Mesenchymal stem cell (in vitro differentiated cells and primary cell): ENCODE data around the gene SYTL3.
A peak's percentile ranks its signal among the peaks of the same experiment; 100 is the strongest.

Experiments used
- DNase-seq: peaks from one replicate; pipeline ENCODE4 v3.0.0-alpha.2; 2013
- H2AFZ ChIP-seq: one replicate; pipeline ENCODE4 v1.6.1; 2013; ENCODE audit warnings: low read depth, mild to moderate bottlenecking, control low read depth, inconsistent platforms, low read length, moderate library complexity
- H2AK5ac ChIP-seq: 2 replicates; pipeline ENCODE4 v1.6.1; 2013; ENCODE audit warnings: low read length, moderate library complexity, mild to moderate bottlenecking, inconsistent platforms; ENCODE audit not compliant: severe bottlenecking
- H2BK120ac ChIP-seq: one replicate; pipeline ENCODE4 v1.6.1; 2013; ENCODE audit warnings: low read depth, mild to moderate bottlenecking, inconsistent platforms, low read length, moderate library complexity
- H2BK12ac ChIP-seq, 2 experiments: one replicate each; pipeline ENCODE4 v1.6.1; 2013; ENCODE audit warnings: inconsistent platforms in 2 of 2, low read length in 2 of 2, mild to moderate bottlenecking in 2 of 2, moderate library complexity in 2 of 2, control low read depth in 1 of 2
- H2BK15ac ChIP-seq: one replicate; pipeline ENCODE4 v1.6.1; 2013; ENCODE audit warnings: mild to moderate bottlenecking, low read depth, inconsistent platforms; ENCODE audit not compliant: poor library complexity, severe bottlenecking
- H2BK5ac ChIP-seq: 2 replicates; pipeline ENCODE4 v1.6.1; 2013; ENCODE audit warnings: low read depth, mild to moderate bottlenecking, low read length, control low read depth, inconsistent platforms; ENCODE audit not compliant: poor library complexity, severe bottlenecking
- H3K14ac ChIP-seq, 2 experiments: one replicate each; pipeline ENCODE4 v1.6.1; 2013; ENCODE audit warnings: inconsistent platforms in 2 of 2, low read length in 2 of 2, control low read depth in 1 of 2, mild to moderate bottlenecking in 1 of 2, moderate library complexity in 1 of 2
- H3K18ac ChIP-seq, 2 experiments: one replicate each; pipeline ENCODE4 v1.6.1; 2013; ENCODE audit warnings: inconsistent platforms in 2 of 2, low read length in 2 of 2, control low read depth in 1 of 2, low read depth in 1 of 2, mild to moderate bottlenecking in 1 of 2
- H3K23ac ChIP-seq, 2 experiments: one replicate each; pipeline ENCODE4 v1.6.1; 2013; ENCODE audit warnings: inconsistent platforms in 2 of 2, low read length in 2 of 2, mild to moderate bottlenecking in 2 of 2, moderate library complexity in 2 of 2, control low read depth in 1 of 2
- H3K27ac ChIP-seq: 2 replicates; pipeline ENCODE4 v1.5.1; 2013; ENCODE audit warnings: mild to moderate bottlenecking, moderate library complexity, low read length, control low read depth, inconsistent platforms; ENCODE audit not compliant: poor library complexity, severe bottlenecking
- H3K27me3 ChIP-seq, 2 experiments: 2 replicates each; pipeline versions ENCODE4 v1.6.1 to v1.7.0; 2013; ENCODE audit warnings: low read length in 2 of 2, mild to moderate bottlenecking in 2 of 2, moderate library complexity in 2 of 2, control low read depth in 1 of 2, inconsistent platforms in 1 of 2; ENCODE audit not compliant: control insufficient read depth in 1 of 2, insufficient read depth in 1 of 2
- H3K36me3 ChIP-seq, 2 experiments: 2 replicates each; pipeline versions ENCODE4 v1.6.1 to v1.7.0; 2013; ENCODE audit warnings: low read length in 2 of 2, control low read depth in 1 of 2, inconsistent platforms in 1 of 2, low read depth in 1 of 2, mild to moderate bottlenecking in 1 of 2; ENCODE audit not compliant: insufficient read depth in 2 of 2, control insufficient read depth in 1 of 2
- H3K4ac ChIP-seq, 2 experiments: one replicate each; pipeline ENCODE4 v1.6.1; 2013; ENCODE audit warnings: inconsistent platforms in 2 of 2, low read length in 2 of 2, mild to moderate bottlenecking in 2 of 2, moderate library complexity in 2 of 2, control low read depth in 1 of 2, low read depth in 1 of 2
- H3K4me1 ChIP-seq: 2 replicates; pipeline ENCODE4 v1.6.1; 2013; ENCODE audit warnings: low read depth, low read length, control low read depth; ENCODE audit not compliant: control insufficient read depth, insufficient read depth
- H3K4me2 ChIP-seq: 2 replicates; pipeline ENCODE4 v1.6.1; 2013; ENCODE audit warnings: low read length, mild to moderate bottlenecking, inconsistent platforms; ENCODE audit not compliant: poor library complexity, severe bottlenecking
- H3K4me3 ChIP-seq, 2 experiments: 2 replicates each; pipeline versions ENCODE4 v1.5.1 to v1.7.0; 2013; ENCODE audit warnings: low read length in 2 of 2, mild to moderate bottlenecking in 2 of 2, control low read depth in 1 of 2, low read depth in 1 of 2; ENCODE audit not compliant: insufficient read depth in 1 of 2
- H3K79me1 ChIP-seq: replicated peaks from 2 replicates; pipeline ENCODE4 v1.6.1; 2013; ENCODE audit warnings: mild to moderate bottlenecking, control low read depth, low read length, inconsistent platforms; ENCODE audit not compliant: poor library complexity, severe bottlenecking
- H3K9ac ChIP-seq: 2 replicates; pipeline ENCODE4 v1.7.0; 2013; ENCODE audit warnings: mild to moderate bottlenecking, low read length, moderate library complexity
- H3K9me3 ChIP-seq: 2 replicates; pipeline ENCODE4 v1.7.0; 2013; ENCODE audit warnings: mild to moderate bottlenecking, low read length; ENCODE audit not compliant: control insufficient read depth
- H4K8ac ChIP-seq: one replicate; pipeline ENCODE4 v1.6.1; 2013; ENCODE audit warnings: inconsistent platforms, mild to moderate bottlenecking, low read length, moderate library complexity
- H4K91ac ChIP-seq: one replicate; pipeline ENCODE4 v1.6.1; 2013; ENCODE audit warnings: mild to moderate bottlenecking, low read length, inconsistent platforms
- WGBS: methylation state at CpG from one replicate; pipeline ENCODE4 v1.1.7; 2013; ENCODE audit warnings: mixed read lengths; 5-methylcytosine and 5-hydroxymethylcytosine counted together

SYTL3 gene

GRCh38 chr6:158686791-158687381 lies 37.0 kb downstream of the SYTL3 start:
- H3K14ac ChIP-seq: no peak overlapping the region
- no peaks in the 10 kb centered on the region for H3K27me3 ChIP-seq
- peak; percentile 13 for DNase-seq
- H3K9ac ChIP-seq: no peak overlapping the region
- H3K23ac ChIP-seq: no peak overlapping the region
- H3K9me3 ChIP-seq: no peaks in the 10 kb centered on the region
- no peak overlapping the region for H2AK5ac ChIP-seq
- WGBS: 86% methylated on average over 5 of the region's 7 CpGs
- no peak overlapping the region for H3K27ac ChIP-seq
- no peak overlapping the region for H3K4ac ChIP-seq
- no peak overlapping the region for H4K91ac ChIP-seq
- H3K4me2 ChIP-seq: no peak overlapping the region
- H3K18ac ChIP-seq: peak overlapping the region in 1 of 2 experiments; percentile 1
- H4K8ac ChIP-seq: peak overlapping the region; percentile 64
- H3K79me1 ChIP-seq: no peaks in the 10 kb centered on the region
- H3K36me3 ChIP-seq: no peaks in the 10 kb centered on the region
- H2BK120ac ChIP-seq: no peak overlapping the region
- peaks cover 2% of the 10 kb centered on the region for H3K4me1 ChIP-seq
- H2BK5ac ChIP-seq: no peak overlapping the region
- H2AFZ ChIP-seq: no peak overlapping the region
- no peak overlapping the region for H2BK15ac ChIP-seq
- H3K4me3 ChIP-seq: no peak overlapping the region
- H2BK12ac ChIP-seq: no peak overlapping the region

GRCh38 chr6:158687506-158687905 lies 37.7 kb downstream of the SYTL3 start:
- Histone ChIP-seq H2AK5ac (no peak overlapping the region), H3K4me3 (no peak overlapping the region), H3K4me2 (no peak overlapping the region), H4K8ac (peak overlapping the region; percentile 23), H3K36me3 (no peaks in the 10 kb centered on the region), H2BK15ac (no peak overlapping the region), H2BK120ac (no peak overlapping the region), H4K91ac (no peak overlapping the region), H3K9me3 (no peaks in the 10 kb centered on the region), H2AFZ (no peak overlapping the region), H3K4me1 (peaks cover 2% of the 10 kb centered on the region), H3K27ac (no peak overlapping the region), H3K14ac (no peak overlapping the region), H3K18ac (no peak overlapping the region), H3K4ac (no peak overlapping the region), H2BK12ac (no peak overlapping the region), H3K79me1 (no peaks in the 10 kb centered on the region), H3K9ac (no peak overlapping the region), H3K23ac (no peak overlapping the region), H2BK5ac (no peak overlapping the region), H3K27me3 (no peaks in the 10 kb centered on the region)
- no peak for DNase-seq
- WGBS: 95% methylated on average over 3 of the region's 4 CpGs

DNA sequence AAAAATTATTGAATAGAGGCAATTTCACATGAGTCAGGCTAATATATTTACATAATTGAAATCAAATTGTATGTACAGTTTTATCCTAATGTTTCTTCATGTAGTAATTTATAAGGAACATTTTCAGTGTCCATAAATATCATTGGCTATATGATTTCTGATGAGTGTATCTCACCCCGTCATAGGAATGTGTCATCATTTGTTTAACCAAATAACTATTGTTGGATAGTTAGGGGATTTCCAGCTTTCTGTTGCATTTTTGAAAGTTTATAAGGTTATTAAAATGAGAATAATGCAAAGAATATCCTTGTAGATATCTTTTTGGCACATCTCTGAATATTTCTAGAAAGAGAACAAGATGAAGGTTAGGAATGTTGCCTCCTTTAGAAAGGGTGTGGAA lies 39.0 kb downstream of the SYTL3 start:
- no CpG with 5 or more reads among the region's 1 CpG for WGBS
- H4K91ac ChIP-seq: no peak overlapping the region
- H3K4ac ChIP-seq: no peak overlapping the region
- H2BK120ac ChIP-seq: no peak overlapping the region
- no peak overlapping the region for H3K27ac ChIP-seq
- H3K36me3 ChIP-seq: no peaks in the 10 kb centered on the region
- no peak overlapping the region for H3K9ac ChIP-seq
- no peak overlapping the region for H3K23ac ChIP-seq
- H2BK15ac ChIP-seq: no peak overlapping the region
- no peak overlapping the region for H3K14ac ChIP-seq
- H2BK12ac ChIP-seq: no peak overlapping the region
- no peak overlapping the region for H2BK5ac ChIP-seq
- no peaks in the 10 kb centered on the region for H3K9me3 ChIP-seq
- DNase-seq: no peak
- H3K4me1 ChIP-seq: peaks cover 2% of the 10 kb centered on the region
- no peak overlapping the region for H2AFZ ChIP-seq
- no peak overlapping the region for H3K4me2 ChIP-seq
- H2AK5ac ChIP-seq: no peak overlapping the region
- H3K79me1 ChIP-seq: no peaks in the 10 kb centered on the region
- no peak overlapping the region for H4K8ac ChIP-seq
- H3K18ac ChIP-seq: no peak overlapping the region
- no peaks in the 10 kb centered on the region for H3K27me3 ChIP-seq
- H3K4me3 ChIP-seq: no peak overlapping the region

DNA sequence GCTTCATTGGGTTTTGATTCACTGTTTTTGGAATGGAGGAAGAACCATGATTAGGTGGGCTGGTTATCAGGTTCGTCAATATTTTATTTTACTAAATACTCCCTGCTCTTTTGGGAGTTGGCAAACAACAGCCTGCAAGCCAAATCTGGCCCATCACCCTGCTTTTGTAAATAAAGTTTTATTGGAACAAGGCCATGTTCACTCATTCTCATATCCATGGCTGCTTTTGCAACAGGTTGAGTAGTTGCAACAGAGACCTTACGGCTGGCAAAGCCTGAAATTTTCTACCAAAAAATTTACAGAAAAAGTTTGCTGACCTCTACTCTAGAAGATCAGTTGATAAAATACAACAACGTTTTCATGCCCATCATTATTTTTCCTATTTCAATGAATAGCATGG lies 45.1 kb downstream of the SYTL3 start:
- H4K8ac ChIP-seq: no peak overlapping the region
- H3K23ac ChIP-seq: no peak overlapping the region
- DNase-seq: no peak
- H3K4me1 ChIP-seq: peaks cover 3% of the 10 kb centered on the region
- no peak overlapping the region for H4K91ac ChIP-seq
- H3K9me3 ChIP-seq: peaks cover 3% of the 10 kb centered on the region
- H3K36me3 ChIP-seq: no peaks in the 10 kb centered on the region
- H3K4me2 ChIP-seq: no peak overlapping the region
- no peak overlapping the region for H2BK120ac ChIP-seq
- H3K4ac ChIP-seq: no peak overlapping the region
- H3K27ac ChIP-seq: no peak overlapping the region
- WGBS: 91% methylated on average over 3 of the region's 3 CpGs
- no peak overlapping the region for H2AK5ac ChIP-seq
- no peak overlapping the region for H2BK15ac ChIP-seq
- no peak overlapping the region for H3K4me3 ChIP-seq
- H3K14ac ChIP-seq: no peak overlapping the region
- H3K18ac ChIP-seq: no peak overlapping the region
- H3K9ac ChIP-seq: no peak overlapping the region
- no peak overlapping the region for H2BK12ac ChIP-seq
- H2AFZ ChIP-seq: no peak overlapping the region
- H2BK5ac ChIP-seq: no peak overlapping the region
- no peaks in the 10 kb centered on the region for H3K27me3 ChIP-seq
- H3K79me1 ChIP-seq: no peaks in the 10 kb centered on the region
